HepG2 (cell line): ENCODE measurements around the gene HLCS. TPM values are rescaled to one million over a fixed set of nuclear protein-coding genes. Genes with fewer than 3 reads are reported as not detected.

Experiments used
- E2F1 ChIP-seq: sonication (generic); formaldehyde crosslinking; IDR thresholded peaks from 2 replicates; pipeline ENCODE4 v1.5.0; 2020; ENCODE audit warnings: missing genetic modification reagents
- POLR2A ChIP-seq, 2 experiments: IDR thresholded peaks; 2 replicates each; pipeline ENCODE4 v1.6.1; 2011; ENCODE audit warnings: low read depth in 2 of 2, low read length in 2 of 2, mild to moderate bottlenecking in 1 of 2, moderate library complexity in 1 of 2; ENCODE audit not compliant: insufficient read depth in 1 of 2
- RARA ChIP-seq: IDR thresholded peaks from 2 replicates; pipeline ENCODE4 v1.6.1; 2016; ENCODE audit warnings: missing genetic modification reagents, missing compliant biosample characterization
- SIX1 ChIP-seq: sonication (generic); formaldehyde crosslinking; IDR thresholded peaks from 2 replicates; pipeline ENCODE4 v1.4.0; 2020; ENCODE audit warnings: missing genetic modification reagents, borderline replicate concordance
- SRF ChIP-seq: IDR thresholded peaks from 2 replicates; pipeline ENCODE4 v1.6.1; 2011; ENCODE audit warnings: mild to moderate bottlenecking, low read depth, low read length, moderate library complexity
- YEATS2 ChIP-seq: sonication (generic); formaldehyde crosslinking; IDR thresholded peaks from 2 replicates; pipeline ENCODE4 v1.4.0; 2020; ENCODE audit warnings: missing genetic modification reagents, borderline replicate concordance
- ZBTB33 ChIP-seq: sonication (generic); formaldehyde crosslinking; IDR thresholded peaks from 2 replicates; pipeline ENCODE4 v1.4.0; 2020; ENCODE audit warnings: missing genetic modification reagents
- ZFP82 ChIP-seq: sonication (generic); formaldehyde crosslinking; IDR thresholded peaks from 2 replicates; pipeline ENCODE4 v1.5.1; 2020; ENCODE audit warnings: mild to moderate bottlenecking, missing genetic modification reagents, borderline replicate concordance
- ZFYVE20 ChIP-seq: sonication (generic); formaldehyde crosslinking; IDR thresholded peaks from 2 replicates; pipeline ENCODE4 v1.8.0; 2023; ENCODE audit warnings: low read depth, mild to moderate bottlenecking, moderate library complexity, missing genetic modification reagents, borderline replicate concordance
- ZNF121 ChIP-seq: sonication (generic); formaldehyde crosslinking; IDR thresholded peaks from 2 replicates; pipeline ENCODE4 v1.5.0; 2020; ENCODE audit warnings: mild to moderate bottlenecking, missing genetic modification reagents
- ZNF343 ChIP-seq: sonication (generic); formaldehyde crosslinking; IDR thresholded peaks from 2 replicates; pipeline ENCODE4 v1.4.0; 2020; ENCODE audit warnings: mild to moderate bottlenecking, missing genetic modification reagents
- ZNF350 ChIP-seq: sonication (generic); formaldehyde crosslinking; IDR thresholded peaks from 2 replicates; pipeline ENCODE4 v1.4.0; 2020; ENCODE audit warnings: mild to moderate bottlenecking, low read depth, missing genetic modification reagents, borderline replicate concordance
- ZNF484 ChIP-seq: sonication (generic); formaldehyde crosslinking; IDR thresholded peaks from 2 replicates; pipeline ENCODE4 v1.5.1; 2020; ENCODE audit warnings: mild to moderate bottlenecking, low read depth, missing genetic modification reagents, borderline replicate concordance
- ZNF7 ChIP-seq: IDR thresholded peaks from 2 replicates; pipeline ENCODE4 v1.6.1; 2016; ENCODE audit warnings: missing biosample characterization, missing genetic modification reagents
- ZSCAN22 ChIP-seq: sonication (generic); formaldehyde crosslinking; IDR thresholded peaks from 2 replicates; pipeline ENCODE4 v1.4.0; 2020; ENCODE audit warnings: mild to moderate bottlenecking, missing genetic modification reagents
- polyA plus RNA-seq, 8 experiments: library from polyadenylated mRNA; depleted of rRNA in 3 of 8; stranded (reverse) in 7 of 8; unstranded in 1 of 8; fragments of >200 nt; fragmentation: Illumina TruSeq in 4 of 8; extraction: Trizol in 4 of 8; gene quantifications; 2 replicates each; pipeline versions ENCODE4 v1.2.1 to v1.2.3, GENCODE V29; 2011 to 2016; ENCODE audit warnings: low read depth in 4 of 8, missing spikeins in 1 of 8, mixed read lengths in 1 of 8; ENCODE audit not compliant: insufficient read depth in 1 of 8
- total RNA-seq, 5 experiments: library from RNA; depleted of rRNA; stranded (reverse); fragments of >200 nt; fragmentation: Illumina TruSeq; extraction: Trizol; gene quantifications; 2 replicates each; pipeline ENCODE4 v1.2.3, GENCODE V29; 2016; ENCODE audit warnings: low read depth in 1 of 5
- TF ChIP-seq, protein P1 (sequence below): sonication (generic); formaldehyde crosslinking; IDR thresholded peaks from 2 replicates; pipeline ENCODE4 v1.4.0; 2020; ENCODE audit warnings: mild to moderate bottlenecking, missing genetic modification reagents
- TF ChIP-seq, protein P2 (sequence below): sonication (generic); formaldehyde crosslinking; IDR thresholded peaks from 2 replicates; pipeline ENCODE4; 2020; ENCODE audit warnings: missing genetic modification reagents, mild to moderate bottlenecking, borderline replicate concordance
- TF ChIP-seq, protein P3 (sequence below): sonication (generic); formaldehyde crosslinking; IDR thresholded peaks from 2 replicates; pipeline ENCODE4 v1.8.0; 2022; ENCODE audit warnings: mild to moderate bottlenecking, missing genetic modification reagents, moderate library complexity

HLCS gene
- total and polyA plus RNA-seq, 2 of the 13 experiments (the other 11 are each of a cell fraction or from before 2014, with no cell fraction given) = 7.9 to 12.3 TPM

DNA sequence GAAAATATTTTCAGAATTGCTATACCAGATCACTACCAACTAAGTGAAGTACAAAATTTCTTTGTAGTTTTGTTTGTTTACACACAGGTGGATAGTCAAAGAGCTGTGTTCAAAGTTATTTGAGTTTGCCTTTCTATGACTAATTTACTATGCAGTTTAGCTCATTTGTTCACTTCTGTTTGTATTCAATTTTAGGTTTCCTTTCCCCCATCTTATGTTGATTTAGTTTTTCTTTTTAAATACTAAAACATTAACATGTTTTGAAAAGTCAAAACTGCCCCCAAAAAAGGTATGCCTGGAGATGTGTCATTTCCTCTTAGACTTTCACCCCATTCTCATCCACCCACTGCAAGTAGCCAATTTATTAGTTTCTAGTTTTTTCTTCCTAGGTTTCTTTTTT lies 21.4 kb upstream of the HLCS start (continued):
- TF ChIP-seq ZFYVE20 (CRISPR knock-in tag) (no peak), ZNF343 (no peak), ZBTB33 (CRISPR knock-in tag) (no peak), SIX1 (CRISPR knock-in tag) (no peak), ZNF350 (CRISPR knock-in tag) (no peak), ZNF121 (CRISPR knock-in tag) (no peak), ZNF7 (CRISPR knock-in tag) (no peak), RARA (peak; percentile 55; the same call in 1 of the 2 replicates), ZNF484 (CRISPR knock-in tag) (no peak), YEATS2 (no peak), E2F1 (CRISPR knock-in tag) (no peak), ZSCAN22 (no peak), SRF (peak; percentile 83), POLR2A (IDR thresholded peaks at IDR 0.05; ENCODE audit: insufficient read depth in 1 of 2, low read depth in 2 of 2, low read length in 2 of 2) (no peak), ZFP82 (CRISPR knock-in tag) (no peak)
- TF ChIP-seq, protein P1, sequence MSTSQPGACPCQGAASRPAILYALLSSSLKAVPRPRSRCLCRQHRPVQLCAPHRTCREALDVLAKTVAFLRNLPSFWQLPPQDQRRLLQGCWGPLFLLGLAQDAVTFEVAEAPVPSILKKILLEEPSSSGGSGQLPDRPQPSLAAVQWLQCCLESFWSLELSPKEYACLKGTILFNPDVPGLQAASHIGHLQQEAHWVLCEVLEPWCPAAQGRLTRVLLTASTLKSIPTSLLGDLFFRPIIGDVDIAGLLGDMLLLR = no peak
- TF ChIP-seq, protein P2, sequence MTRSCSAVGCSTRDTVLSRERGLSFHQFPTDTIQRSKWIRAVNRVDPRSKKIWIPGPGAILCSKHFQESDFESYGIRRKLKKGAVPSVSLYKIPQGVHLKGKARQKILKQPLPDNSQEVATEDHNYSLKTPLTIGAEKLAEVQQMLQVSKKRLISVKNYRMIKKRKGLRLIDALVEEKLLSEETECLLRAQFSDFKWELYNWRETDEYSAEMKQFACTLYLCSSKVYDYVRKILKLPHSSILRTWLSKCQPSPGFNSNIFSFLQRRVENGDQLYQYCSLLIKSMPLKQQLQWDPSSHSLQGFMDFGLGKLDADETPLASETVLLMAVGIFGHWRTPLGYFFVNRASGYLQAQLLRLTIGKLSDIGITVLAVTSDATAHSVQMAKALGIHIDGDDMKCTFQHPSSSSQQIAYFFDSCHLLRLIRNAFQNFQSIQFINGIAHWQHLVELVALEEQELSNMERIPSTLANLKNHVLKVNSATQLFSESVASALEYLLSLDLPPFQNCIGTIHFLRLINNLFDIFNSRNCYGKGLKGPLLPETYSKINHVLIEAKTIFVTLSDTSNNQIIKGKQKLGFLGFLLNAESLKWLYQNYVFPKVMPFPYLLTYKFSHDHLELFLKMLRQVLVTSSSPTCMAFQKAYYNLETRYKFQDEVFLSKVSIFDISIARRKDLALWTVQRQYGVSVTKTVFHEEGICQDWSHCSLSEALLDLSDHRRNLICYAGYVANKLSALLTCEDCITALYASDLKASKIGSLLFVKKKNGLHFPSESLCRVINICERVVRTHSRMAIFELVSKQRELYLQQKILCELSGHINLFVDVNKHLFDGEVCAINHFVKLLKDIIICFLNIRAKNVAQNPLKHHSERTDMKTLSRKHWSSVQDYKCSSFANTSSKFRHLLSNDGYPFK (CRISPR knock-in tag) = no peak
- TF ChIP-seq, protein P3, sequence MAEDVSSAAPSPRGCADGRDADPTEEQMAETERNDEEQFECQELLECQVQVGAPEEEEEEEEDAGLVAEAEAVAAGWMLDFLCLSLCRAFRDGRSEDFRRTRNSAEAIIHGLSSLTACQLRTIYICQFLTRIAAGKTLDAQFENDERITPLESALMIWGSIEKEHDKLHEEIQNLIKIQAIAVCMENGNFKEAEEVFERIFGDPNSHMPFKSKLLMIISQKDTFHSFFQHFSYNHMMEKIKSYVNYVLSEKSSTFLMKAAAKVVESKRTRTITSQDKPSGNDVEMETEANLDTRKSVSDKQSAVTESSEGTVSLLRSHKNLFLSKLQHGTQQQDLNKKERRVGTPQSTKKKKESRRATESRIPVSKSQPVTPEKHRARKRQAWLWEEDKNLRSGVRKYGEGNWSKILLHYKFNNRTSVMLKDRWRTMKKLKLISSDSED (CRISPR knock-in tag) = no peak
